HG03175 (cell line): ENCODE measurements around the gene VPS35L.

Experiments
- ATAC-seq: cut with Tn5 transposase; IDR thresholded peaks from one replicate; pipeline ENCODE4 v1.9.1; 2021; ENCODE audit warnings: mild to moderate bottlenecking, moderate library complexity; ENCODE audit not compliant: unreplicated experiment

Gene VPS35L

GRCh38 chr16:19589106-19589505 lies 33.6 kb downstream of the VPS35L start:
- no peak for ATAC-seq

DNA sequence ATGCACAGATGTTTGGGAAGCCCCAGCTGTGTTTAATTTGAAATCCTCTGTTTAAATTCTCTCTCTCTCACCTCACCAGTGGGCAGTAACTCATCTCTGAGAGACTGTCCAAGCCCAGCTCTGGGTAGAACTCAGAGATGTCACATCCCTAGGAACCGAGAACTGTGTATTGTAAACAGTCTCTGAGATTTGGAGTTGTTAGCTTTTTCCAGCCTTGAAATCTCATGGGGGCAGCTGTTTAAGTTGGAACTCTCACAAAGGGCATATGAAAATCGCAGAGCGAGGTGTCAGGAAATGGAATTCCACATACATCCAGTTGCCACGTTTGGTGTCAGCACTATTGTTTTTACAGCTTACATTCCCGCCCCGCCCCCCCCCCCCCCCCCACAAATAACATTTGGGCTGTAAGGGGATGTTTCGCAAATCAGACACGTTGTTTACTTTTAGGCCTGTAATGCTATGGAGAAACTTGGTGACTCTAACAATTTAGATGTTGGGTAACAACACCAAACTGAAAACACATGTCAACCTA lies 34.3 kb downstream of the VPS35L start:
- ATAC-seq, result no peak

DNA sequence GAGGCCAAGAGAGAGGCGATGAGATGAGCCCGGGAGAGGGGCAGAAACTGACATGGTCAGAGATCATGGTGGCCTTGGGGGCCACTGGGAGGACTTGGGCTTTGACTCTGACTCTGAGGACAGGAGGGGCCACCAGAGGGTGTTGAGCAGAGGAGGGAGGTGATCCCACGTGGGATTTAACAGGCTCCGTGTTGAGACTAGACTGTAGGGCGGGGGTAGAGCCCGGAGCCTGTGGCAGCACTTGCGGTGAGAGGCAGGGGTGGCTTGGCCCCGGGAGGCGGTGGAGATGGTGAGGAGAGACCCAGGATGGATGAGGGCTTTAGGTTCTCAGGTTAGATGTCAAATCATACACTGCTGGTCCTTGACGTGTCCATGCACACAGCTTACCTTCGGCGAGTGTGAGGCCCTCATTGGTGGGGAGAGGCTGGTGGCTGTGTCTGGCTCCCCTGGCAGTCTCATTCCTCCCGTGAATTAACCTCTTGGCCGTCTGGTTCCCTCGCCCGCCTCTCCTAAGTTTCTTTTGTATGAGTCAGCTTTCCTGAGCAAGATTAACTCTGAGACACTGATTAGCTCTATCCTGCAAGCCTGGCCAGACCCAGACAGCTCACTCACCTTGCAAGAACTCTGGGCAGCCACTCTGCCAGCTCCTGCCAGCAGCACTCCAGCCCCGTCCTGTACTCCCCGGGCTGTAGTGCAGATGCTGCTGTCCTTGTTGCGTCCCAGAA lies 39.7 kb downstream of the VPS35L start:
- no peak for ATAC-seq

DNA sequence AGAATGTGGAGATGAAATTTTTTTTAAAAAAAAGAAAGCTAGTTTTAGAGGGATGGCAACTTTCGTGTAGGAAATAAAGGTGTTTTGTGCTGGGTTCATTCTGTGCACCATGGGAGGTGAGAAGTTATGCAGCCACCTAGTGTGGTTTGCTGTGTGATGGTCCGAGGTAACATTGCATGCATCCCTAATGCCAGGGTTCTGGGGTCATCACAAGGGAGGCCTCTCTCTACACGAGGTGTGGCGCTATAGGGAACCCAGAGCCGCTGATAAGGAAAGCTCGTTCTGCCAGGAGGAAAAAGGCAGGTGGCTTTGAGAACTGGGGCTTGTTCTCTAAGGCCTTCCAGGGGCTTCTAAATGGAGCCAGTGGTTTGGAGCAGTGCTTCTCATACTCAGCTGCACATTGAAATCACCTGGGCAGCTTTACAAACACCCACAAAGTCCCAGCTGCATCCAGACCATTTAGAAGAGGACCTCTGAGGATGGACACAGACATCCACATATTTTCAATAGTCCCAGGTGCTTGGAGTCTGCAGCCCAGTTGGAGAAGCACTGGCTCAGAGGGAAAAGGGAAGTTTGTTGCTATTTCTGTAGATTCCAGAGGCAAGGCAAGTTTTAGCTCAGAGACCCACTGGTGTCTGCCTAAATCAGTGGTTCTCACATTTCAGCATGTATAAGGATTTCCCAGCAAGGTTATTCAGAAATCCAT lies 43.5 kb downstream of the VPS35L start:
- ATAC-seq, result no peak

DNA sequence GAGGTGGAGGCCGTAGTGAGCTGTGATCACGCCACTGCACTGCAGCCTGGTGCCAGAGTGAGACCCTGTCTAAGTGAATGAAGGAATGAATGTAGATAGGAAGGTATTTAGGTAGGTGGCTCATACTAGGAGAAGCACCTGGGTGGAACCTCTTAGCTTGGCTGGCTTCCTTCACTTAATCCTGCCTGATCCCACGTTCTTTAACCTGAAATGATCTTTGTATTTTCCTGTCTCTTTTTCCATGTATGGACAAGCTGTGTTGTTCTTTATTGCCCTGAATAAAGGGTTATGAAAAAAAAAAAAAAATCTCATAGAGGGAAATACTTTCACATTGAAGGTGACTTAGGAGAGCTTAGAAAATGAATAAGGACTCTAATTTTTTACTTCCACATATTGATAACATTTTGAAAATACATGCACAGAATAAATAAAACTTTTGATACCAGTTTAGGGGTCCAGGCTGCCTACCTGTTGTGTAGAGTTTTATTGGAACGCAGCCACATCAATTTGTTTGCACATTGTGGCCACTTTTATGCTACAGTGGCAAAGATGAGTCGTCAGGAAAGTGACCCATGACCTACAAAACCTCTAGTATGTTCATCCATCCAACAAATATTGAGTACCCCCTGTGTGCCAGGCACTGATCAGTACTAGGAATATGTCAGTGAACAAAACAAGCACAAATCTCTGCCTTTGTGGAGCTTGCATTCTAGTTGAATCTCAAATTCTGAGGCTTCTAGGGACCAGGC lies 44.6 kb downstream of the VPS35L start:
- no peak for ATAC-seq

- no peak for ATAC-seq
Measured at GRCh38 chr16:19601083-19601976, 45.8 kb downstream of the VPS35L start.

GRCh38 chr16:19604911-19605310 lies 49.4 kb downstream of the VPS35L start:
- ATAC-seq, result no peak

DNA sequence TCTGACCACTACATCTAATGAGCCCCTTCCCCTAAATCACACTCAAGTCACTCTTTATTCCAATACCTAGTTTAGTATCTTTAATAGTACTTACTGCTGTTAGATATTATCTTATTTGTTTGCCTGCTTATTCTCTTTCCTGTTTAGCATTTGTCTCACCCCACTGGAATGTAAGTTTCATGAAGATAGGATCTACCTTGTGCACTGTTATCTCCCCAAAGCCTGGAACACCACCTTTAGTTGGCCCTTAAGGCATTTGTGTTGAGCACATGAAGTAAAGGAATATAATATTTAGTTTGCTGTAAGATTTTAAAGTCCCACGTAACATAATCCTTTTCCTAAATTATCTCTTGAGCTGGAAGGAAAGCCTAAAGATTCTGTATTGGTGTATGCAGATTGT lies 50.2 kb downstream of the VPS35L start:
- ATAC-seq, result no peak

GRCh38 chr16:19607616-19608280 lies 52.2 kb downstream of the VPS35L start:
- no peak for ATAC-seq

GRCh38 chr16:19609359-19609758 lies 53.9 kb downstream of the VPS35L start:
- no peak for ATAC-seq

DNA sequence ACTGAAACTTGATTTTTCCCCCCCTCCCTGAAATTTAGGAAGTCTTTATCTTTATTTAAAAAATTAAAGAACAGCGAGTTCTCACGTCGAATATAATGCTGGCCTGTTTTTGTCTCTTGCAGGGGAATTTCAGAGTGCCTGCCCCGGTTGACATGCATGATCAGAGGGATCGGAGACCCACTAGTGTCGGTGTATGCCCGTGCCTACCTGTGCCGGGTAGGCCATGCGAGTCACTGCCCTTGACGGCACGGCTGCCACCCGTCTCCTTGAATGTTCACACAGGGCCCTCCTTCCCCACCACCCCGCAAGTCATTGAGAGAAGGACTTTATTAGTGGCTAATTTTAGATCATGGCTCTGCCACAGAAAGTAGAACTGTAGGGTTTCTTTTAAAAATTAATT lies 54.7 kb downstream of the VPS35L start:
- ATAC-seq, result no peak

- ATAC-seq, result no peak
Measured at GRCh38 chr16:19613834-19614233, 58.3 kb downstream of the VPS35L start.

DNA sequence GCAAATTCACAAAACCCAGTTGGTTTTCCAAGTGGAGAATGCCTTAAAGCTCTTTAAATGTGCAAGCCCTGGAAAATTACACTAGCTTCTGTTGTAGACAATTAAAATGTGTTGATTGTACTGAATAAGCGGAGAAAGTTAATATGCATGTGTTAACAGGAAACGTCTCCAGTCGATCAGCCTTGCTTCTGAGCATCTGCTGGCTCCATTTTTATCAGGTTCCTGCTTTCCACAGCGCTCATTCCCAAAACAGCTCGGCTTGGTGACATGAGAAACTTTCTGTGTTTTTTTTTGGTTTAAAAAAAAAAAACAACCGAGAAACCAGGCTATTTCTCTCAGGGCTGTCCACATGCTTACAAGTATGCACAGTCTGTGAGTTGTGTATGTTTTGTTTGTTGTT lies 60.7 kb downstream of the VPS35L start:
- no peak for ATAC-seq

GRCh38 chr16:19618876-19619275 lies 63.4 kb downstream of the VPS35L start:
- ATAC-seq, result no peak

DNA sequence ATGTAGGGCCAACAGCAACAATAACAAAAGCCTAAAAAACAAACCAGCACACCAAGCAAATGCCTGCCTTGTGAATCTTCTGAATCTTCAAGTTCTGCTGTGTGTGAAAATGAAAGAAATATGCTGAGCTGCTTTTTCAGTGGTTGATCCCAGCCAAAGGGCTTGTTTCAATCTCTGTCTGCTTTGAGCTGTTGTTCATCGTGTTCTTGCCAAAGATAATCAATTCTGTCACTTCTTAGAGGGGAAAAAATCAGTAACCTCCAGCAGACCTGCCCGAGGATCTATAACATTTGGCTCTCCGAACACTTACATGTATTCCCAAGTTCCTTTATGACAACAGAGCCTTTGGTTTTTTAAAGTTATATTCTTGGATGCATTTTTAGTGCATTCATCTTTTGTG lies 65.9 kb downstream of the VPS35L start:
- ATAC-seq, result no peak

DNA sequence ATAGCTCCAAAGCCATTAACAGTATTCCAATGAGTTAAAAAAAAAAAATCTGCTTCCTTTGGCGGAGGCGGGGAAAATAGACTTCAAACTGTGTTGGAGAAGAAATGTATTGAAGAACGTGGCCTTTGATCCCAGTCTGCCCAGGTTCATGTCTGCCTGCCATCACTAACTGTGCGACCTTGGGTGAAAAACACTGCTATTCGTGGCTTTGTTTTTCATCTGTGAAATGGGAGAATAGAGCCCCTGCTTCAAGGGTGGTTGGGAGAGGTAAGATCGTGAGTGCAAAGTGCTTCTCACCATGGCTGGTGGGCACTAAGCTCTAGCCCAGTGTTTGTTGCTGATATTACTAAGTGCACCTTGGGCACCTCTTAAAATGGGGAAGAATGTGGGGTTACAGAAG lies 69.5 kb downstream of the VPS35L start:
- ATAC-seq, result no peak

DNA sequence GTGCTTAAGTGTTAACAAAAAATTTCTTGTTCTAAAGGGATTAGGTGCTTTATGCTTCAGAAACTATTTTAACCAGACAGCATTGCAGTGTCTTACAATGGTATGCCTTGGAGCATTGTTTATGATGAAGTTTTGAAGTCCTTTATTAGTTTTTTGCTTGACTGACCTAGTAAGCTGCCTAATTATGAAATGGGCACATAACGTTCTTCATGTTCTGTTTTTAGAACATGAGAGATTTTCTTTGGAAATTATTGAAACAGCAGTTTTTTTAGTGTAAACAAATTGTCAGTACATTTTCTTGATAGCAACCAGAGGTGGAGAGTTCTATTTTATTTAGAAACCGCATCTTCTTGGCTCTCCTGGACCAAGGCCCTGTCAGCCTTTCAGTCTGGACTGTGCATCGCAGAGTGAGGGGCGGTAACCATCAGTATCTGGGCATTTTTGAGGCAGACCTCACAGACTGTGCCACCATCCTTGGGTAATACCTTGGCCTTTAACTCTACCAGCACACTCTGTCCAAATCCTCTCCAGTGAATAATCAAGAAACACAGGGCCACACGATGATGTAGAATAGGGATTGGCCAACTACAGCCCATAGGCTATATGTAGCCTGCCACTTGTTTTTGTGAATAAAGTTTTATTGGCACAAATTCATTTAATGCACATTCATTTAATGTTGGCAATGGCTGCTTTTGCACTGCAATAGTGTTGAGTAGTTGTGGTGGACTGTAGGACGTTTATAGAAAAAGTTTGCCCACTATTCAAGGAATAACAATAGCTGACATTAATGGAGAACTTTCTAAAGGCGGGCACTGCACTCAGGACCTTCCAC lies 81.1 kb downstream of the VPS35L start:
- no peak for ATAC-seq

DNA sequence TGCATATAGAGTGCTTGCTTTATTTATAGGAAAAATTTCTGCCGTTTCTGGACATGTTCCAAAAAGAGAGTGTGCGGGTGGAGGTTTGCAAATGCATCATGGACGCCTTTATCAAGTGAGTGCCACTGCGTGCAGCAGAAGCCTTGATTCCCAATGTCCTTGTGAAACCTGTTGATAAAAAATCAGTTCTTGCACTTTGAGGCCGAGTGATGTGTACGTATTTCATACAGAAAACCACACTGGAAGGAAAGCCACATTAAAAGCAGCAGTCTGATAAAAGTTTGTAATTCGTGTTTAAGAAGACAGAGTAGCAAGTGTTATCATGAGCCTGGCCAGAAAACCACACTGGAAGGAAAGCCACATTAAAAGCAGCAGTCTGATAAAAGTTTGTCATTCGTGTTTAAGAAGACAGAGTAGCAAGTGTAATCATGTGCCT lies 84.5 kb downstream of the VPS35L start:
- no peak for ATAC-seq

DNA sequence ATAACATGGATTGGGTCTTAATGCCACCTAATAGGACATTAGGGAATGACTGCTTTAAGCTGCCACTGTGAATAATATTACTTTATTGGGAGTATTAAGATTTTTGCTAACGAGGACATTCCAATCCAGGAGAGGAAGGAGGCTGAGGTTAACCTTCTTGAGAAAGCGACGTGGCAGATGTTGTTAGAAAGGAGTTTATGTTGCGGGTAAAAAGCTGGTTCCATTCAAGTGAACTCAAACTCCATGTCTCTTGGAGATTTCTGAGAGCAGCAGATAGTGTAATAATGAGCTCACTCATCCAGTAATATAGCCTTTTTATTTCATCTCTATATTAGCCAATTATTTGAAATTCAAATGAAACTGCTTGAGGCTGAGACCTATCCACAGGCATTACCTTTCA lies 87.0 kb downstream of the VPS35L start:
- no peak for ATAC-seq
